Nephron (organoid): Measurements from ENCODE around the gene SLC38A3.

Experiments used
- H3K27ac Mint-ChIP-seq, 3 experiments: 2 replicates each; pipeline ENCODE4 v1.8.0; 2020; ENCODE audit warnings: mixed read lengths in 3 of 3, mild to moderate bottlenecking in 2 of 3, moderate library complexity in 1 of 3
- H3K27me3 Mint-ChIP-seq: 2 replicates; pipeline ENCODE4 v1.8.0; 2021; ENCODE audit warnings: low read depth, mild to moderate bottlenecking, moderate library complexity, mixed read lengths
- H3K36me3 Mint-ChIP-seq: 2 replicates; pipeline ENCODE4 v1.8.0; 2020; ENCODE audit warnings: low read depth, mixed read lengths
- H3K4me1 Mint-ChIP-seq: 2 replicates; pipeline ENCODE4 v1.8.0; 2020; ENCODE audit warnings: mixed read lengths
- H3K4me3 Mint-ChIP-seq, 3 experiments: 2 replicates each; pipeline ENCODE4 v1.8.0; 2020; ENCODE audit warnings: mild to moderate bottlenecking in 3 of 3, mixed read lengths in 3 of 3, moderate library complexity in 2 of 3
- H3K9me3 Mint-ChIP-seq: 2 replicates; pipeline ENCODE4 v1.8.0; 2020; ENCODE audit warnings: mixed read lengths
- TF ChIP-seq, protein P1 (sequence below), 3 experiments: fragments of 200-600 bp; sonication (generic); IDR thresholded peaks; one replicate each; pipeline ENCODE4 v1.5.0; 2021; ENCODE audit warnings: antibody characterized with exemption in 3 of 3; ENCODE audit not compliant: unreplicated experiment in 3 of 3

Gene SLC38A3

GRCh38 chr3:50185230-50185629 lies 19.8 kb upstream of the SLC38A3 start:
- Mint-ChIP-seq H3K27me3 (peaks cover 4% of the 10 kb centered on the region), H3K27ac (no peak overlapping the region), H3K36me3 (peaks cover 30% of the 10 kb centered on the region), H3K4me1 (peaks cover 7% of the 10 kb centered on the region), H3K4me3 (no peak overlapping the region), H3K9me3 (no peaks in the 10 kb centered on the region)
- TF ChIP-seq, protein P1, sequence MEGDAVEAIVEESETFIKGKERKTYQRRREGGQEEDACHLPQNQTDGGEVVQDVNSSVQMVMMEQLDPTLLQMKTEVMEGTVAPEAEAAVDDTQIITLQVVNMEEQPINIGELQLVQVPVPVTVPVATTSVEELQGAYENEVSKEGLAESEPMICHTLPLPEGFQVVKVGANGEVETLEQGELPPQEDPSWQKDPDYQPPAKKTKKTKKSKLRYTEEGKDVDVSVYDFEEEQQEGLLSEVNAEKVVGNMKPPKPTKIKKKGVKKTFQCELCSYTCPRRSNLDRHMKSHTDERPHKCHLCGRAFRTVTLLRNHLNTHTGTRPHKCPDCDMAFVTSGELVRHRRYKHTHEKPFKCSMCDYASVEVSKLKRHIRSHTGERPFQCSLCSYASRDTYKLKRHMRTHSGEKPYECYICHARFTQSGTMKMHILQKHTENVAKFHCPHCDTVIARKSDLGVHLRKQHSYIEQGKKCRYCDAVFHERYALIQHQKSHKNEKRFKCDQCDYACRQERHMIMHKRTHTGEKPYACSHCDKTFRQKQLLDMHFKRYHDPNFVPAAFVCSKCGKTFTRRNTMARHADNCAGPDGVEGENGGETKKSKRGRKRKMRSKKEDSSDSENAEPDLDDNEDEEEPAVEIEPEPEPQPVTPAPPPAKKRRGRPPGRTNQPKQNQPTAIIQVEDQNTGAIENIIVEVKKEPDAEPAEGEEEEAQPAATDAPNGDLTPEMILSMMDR (IDR thresholded peaks at IDR 0.05; ENCODE audit: unreplicated experiment in 3 of 3): no peak

GRCh38 chr3:50186096-50186495 lies 19.0 kb upstream of the SLC38A3 start:
- peaks cover 25% of the 10 kb centered on the region for H3K36me3 Mint-ChIP-seq
- H3K4me3 Mint-ChIP-seq: no peak overlapping the region
- H3K4me1 Mint-ChIP-seq: peaks cover 7% of the 10 kb centered on the region
- TF ChIP-seq, protein P1 (IDR thresholded peaks at IDR 0.05; ENCODE audit: unreplicated experiment in 3 of 3): no peak
- H3K27me3 Mint-ChIP-seq: peaks cover 4% of the 10 kb centered on the region
- H3K9me3 Mint-ChIP-seq: no peaks in the 10 kb centered on the region
- no peak overlapping the region for H3K27ac Mint-ChIP-seq

DNA sequence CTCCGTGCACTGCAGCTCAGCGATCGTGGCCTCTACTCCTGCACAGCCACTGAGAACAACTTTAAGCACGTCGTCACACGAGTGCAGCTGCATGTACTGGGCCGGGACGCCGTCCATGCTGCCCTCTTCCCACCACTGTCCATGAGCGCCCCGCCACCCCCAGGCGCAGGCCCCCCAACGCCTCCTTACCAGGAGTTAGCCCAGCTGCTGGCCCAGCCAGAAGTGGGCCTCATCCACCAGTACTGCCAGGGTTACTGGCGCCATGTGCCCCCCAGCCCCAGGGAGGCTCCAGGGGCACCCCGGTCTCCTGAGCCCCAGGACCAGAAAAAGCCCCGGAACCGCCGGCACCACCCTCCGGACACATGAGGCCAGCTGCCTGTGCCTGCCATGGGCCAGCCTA lies 17.3 kb upstream of the SLC38A3 start:
- Mint-ChIP-seq H3K27ac (no peak overlapping the region), H3K9me3 (no peaks in the 10 kb centered on the region), H3K4me3 (no peak overlapping the region), H3K27me3 (peaks cover 7% of the 10 kb centered on the region), H3K36me3 (peaks cover 16% of the 10 kb centered on the region), H3K4me1 (peaks cover 7% of the 10 kb centered on the region)
- TF ChIP-seq, protein P1 (IDR thresholded peaks at IDR 0.05; ENCODE audit: unreplicated experiment in 3 of 3): no peak

GRCh38 chr3:50189274-50189673 lies 15.8 kb upstream of the SLC38A3 start:
- peaks cover 6% of the 10 kb centered on the region for H3K36me3 Mint-ChIP-seq
- peaks cover 7% of the 10 kb centered on the region for H3K4me1 Mint-ChIP-seq
- H3K27me3 Mint-ChIP-seq: peaks cover 7% of the 10 kb centered on the region
- TF ChIP-seq, protein P1 (IDR thresholded peaks at IDR 0.05; ENCODE audit: unreplicated experiment in 3 of 3): peak; percentile 82 to 83 (median 82)
- no peak overlapping the region for H3K4me3 Mint-ChIP-seq
- no peaks in the 10 kb centered on the region for H3K9me3 Mint-ChIP-seq
- H3K27ac Mint-ChIP-seq: peak overlapping the region; percentile 44 to 76 (median 59)

GRCh38 chr3:50189989-50190388 lies 15.1 kb upstream of the SLC38A3 start:
- TF ChIP-seq, protein P1 (IDR thresholded peaks at IDR 0.05; ENCODE audit: unreplicated experiment in 3 of 3): no peak
- no peak overlapping the region for H3K4me3 Mint-ChIP-seq
- H3K4me1 Mint-ChIP-seq: peaks cover 7% of the 10 kb centered on the region
- peaks cover 7% of the 10 kb centered on the region for H3K27me3 Mint-ChIP-seq
- peaks cover 5% of the 10 kb centered on the region for H3K36me3 Mint-ChIP-seq
- no peak overlapping the region for H3K27ac Mint-ChIP-seq
- no peaks in the 10 kb centered on the region for H3K9me3 Mint-ChIP-seq

DNA sequence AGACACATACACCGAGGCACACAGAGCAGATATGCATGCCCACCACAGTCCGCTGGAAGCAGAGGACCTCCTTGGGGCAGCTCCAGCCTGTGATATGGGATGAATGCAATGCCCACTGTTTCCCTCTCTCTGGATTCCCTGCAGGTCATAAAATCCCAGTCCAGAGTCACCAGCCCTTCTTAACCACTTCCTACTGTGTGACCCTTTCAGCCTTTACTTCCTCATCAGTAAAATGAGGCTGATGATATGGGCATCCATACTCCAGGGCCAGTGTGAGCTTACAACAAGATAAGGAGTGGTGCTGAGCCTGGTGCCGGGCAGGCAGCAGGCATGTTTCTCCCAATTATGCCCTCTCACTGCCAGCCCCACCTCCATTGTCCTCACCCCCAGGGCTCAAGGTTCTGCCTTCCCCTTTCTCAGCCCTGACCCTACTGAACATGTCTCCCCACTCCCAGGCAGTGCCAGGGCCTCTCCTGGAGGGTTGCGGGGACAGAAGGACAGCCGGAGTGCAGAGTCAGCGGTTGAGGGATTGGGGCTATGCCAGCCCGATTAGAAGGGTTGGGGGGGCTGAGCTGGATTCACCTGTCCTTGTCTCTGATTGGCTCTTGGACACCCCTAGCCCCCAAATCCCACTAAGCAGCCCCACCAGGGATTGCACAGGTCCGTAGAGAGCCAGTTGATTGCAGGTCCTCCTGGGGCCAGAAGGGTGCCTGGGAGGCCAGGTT lies 14.0 kb upstream of the SLC38A3 start, which contains the start of gene GNAT1:
GNAT1 (plus strand) TSS at position 675 of the 725 bp plus-strand sequence. CDS start 116 bp downstream, outside the sequence.
- Mint-ChIP-seq H3K27ac (no peak within 1 kb of the TSS), H3K9me3 (no peaks in the 10 kb centered on the region), H3K4me1 (peaks cover 7% of the 10 kb centered on the region), H3K4me3 (no peak within 1 kb of the TSS), H3K27me3 (peaks cover 7% of the 10 kb centered on the region), H3K36me3 (peaks cover 5% of the 10 kb centered on the region)
- TF ChIP-seq, protein P1 (IDR thresholded peaks at IDR 0.05; ENCODE audit: unreplicated experiment in 3 of 3): no peak
